ENCODE results near the gene AUH. TPM values are rescaled to one million over a fixed set of nuclear protein-coding genes. Genes with fewer than 3 reads are reported as not detected.

Gene AUH
- total RNA-seq, 1 donor from 2014 or later = 35.6 TPM

DNA sequence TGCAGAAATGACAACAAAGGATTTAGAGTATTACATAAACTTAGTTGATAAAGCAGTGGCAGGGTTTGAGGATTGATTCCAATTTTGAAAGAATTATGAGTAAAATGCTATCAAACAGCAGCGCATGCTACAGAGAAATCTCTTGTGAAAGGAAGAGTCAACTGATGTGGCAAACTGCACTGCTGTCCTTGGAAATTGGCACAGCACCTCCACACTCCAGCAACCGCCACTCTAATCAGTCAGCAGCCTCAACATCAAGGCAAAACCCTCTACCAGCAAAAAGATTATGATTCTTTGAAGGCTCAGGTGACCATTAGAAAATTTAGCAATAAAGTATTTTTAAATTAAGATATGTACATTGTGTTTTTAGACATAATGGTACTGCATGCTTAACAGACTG, 66.4 kb downstream of the AUH start:
- no peak for DNase-seq (ENCODE audit: low spot score)

DNA sequence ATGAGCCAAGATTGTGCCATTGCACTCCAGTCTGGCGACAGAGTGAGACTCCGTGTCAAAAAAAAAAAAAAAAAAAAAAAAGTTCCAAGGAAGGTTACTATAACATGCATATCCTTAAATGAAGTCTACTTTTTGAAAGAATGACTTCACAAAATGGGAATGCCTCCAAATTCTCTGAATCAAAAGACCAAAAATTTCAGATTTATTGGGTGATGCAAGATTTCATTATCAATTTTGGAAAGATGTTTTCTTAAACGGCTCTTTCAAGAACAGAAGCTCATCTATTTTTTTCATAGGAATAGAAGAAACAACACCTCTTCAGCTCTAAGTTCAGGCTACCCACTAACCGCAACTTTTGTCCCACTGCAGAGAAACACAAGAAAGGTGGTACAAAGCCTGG, 69.9 kb downstream of the AUH start:
- no peak for DNase-seq (ENCODE audit: low spot score)

- no peak for DNase-seq (ENCODE audit: low spot score)
Measured at GRCh38 chr9:91289244-91289643, 72.5 kb downstream of the AUH start.

DNA sequence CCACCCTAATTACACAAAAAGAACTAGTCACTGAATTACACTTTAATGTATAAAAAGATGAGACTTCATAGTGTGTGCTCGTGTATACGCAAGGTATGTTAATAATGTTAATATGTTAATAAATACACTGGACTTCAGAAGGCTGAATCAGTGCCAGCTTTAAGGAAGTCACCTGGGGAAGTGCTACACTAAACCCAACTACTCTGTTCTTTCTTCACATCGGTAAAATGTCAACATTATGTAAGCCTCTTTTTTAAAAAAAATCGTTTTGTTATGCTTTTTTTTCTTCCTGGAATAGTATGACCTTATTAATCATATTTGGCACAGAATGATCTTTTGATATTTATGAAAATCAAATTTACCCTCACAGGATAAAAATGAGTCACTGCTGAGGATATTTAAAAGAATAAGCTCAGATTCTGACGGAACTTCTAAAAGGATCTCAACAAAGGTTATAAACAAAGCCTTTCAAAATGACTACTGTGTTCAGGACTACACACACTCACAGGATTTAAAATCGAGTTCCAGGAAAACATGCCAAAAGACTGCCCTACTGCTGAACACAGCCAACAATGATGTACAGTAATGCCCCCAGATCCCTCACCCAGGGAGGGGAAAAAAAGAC, 75.9 kb downstream of the AUH start:
- no peak for DNase-seq (ENCODE audit: low spot score)

DNA sequence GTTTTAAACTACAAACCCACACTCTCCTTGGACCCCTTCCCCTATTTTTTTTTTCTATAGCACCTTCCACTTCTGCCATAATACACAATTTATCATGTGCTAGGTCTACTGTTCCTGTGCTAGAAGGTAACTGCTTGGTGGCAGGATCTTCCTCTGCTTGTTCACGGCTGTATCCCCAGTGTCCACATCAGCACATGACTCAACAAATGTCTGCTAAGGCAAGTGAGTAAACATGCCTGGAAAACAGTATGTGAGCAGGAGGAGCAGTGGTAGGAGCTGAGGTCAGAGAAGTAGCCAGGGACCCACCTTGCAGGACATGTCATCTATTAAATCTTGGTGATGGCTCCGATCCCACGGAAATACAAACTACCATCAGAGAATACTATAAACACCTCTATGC, 79.4 kb downstream of the AUH start:
- DNase-seq (ENCODE audit: low spot score) = no peak

GRCh38 chr9:91279296-91280204, 82.2 kb downstream of the AUH start:
- DNase-seq (ENCODE audit: low spot score) = no peak

- DNase-seq (ENCODE audit: low spot score) = no peak
Measured at GRCh38 chr9:91276513-91276912, 85.2 kb downstream of the AUH start.

DNA sequence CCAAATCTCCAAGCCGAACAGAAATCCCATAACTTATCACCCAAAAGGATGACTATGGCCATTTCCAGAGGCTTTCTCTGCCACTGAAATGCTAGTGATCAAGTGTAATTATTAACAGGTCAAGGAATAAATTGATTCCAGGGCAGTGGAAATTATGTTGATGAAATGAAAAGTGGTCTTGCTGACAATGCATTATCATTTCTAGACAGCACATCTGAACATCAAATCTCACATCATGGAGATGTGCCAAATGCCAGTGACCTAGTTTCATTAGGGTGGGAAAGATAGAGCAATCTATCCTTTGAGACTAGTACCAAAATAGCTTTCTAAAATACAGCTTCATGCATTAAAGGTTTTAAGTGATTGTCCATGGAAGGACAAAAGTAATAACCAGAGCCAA, 86.1 kb downstream of the AUH start:
- no peak for DNase-seq (ENCODE audit: low spot score)

DNA sequence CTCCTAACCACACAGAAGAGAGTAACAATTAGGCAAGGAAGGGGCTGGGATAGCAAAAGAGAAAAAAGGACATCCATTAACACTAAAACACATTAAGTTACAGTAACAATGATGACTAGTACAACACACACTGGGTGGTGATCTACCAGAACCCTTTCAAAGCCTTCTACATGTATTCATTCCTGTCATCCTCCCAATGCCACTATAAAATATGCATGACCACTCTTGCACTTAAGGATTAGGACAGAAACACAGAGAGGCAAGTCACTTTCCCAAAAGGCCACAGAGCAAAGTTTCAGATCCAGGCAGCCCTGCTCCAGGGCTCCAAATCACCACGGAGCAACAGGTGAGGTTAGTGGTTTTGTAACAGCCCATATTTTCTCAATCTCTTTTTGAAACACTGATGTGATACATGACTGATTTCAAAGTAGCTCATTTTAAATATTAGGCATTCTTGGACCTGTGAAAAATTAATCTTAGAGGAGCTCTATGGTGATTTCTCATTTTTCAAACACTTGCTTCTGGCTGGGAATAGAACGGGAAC, 86.7 kb downstream of the AUH start:
- DNase-seq (ENCODE audit: low spot score) = no peak

GRCh38 chr9:91273853-91274552, 87.7 kb downstream of the AUH start:
- no peak for DNase-seq (ENCODE audit: low spot score)

GRCh38 chr9:91271156-91271555, 90.6 kb downstream of the AUH start:
- DNase-seq (ENCODE audit: low spot score) = no peak

DNA sequence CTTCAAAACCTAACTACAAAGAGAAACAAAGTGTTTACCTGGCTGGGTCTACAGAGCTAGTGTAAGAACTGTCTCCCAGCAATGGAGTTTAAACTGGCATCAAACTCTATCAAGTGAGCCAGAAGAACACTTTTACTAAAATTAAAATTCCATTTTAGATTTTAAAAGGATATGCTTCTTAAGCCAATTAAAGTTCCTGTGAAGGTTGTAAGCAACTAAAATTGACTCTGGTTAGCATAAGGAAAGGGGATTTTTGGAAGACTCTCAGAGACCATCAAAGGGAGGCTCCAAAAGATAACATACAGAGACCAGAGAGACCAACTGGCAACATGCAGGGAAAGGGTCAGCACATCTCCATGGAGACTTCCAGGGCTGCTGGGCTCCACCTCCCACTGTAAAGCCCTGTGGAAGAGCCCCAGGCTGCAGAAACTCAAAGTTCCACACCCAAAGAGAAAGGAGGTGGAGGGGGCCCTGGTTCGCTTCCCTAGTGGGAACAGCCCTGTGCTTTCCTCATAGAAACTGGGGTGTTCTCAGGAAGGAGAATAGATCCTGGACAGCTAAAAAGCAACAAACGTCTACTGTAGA, 91.7 kb downstream of the AUH start:
- DNase-seq (ENCODE audit: low spot score) = peak; percentile 77

DNA sequence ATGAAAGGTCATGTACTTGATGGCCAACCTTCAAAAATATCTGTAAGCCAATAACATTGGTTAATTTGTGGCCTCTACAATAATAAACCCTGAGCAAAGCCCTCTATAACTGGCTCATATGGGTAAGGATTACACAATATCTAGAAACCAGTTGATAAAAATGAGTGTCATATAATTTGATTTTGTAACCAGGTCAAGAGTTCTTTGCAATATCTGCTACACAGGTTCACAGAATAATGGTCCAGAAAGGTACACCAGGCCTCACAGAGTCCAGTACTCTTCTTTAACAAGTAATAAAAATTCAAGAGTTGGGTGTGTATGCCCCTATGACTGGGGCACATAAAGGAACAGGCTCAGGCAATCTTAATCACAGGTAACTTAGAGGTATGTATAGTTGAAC, 95.3 kb downstream of the AUH start:
- no peak for DNase-seq (ENCODE audit: low spot score)

DNA sequence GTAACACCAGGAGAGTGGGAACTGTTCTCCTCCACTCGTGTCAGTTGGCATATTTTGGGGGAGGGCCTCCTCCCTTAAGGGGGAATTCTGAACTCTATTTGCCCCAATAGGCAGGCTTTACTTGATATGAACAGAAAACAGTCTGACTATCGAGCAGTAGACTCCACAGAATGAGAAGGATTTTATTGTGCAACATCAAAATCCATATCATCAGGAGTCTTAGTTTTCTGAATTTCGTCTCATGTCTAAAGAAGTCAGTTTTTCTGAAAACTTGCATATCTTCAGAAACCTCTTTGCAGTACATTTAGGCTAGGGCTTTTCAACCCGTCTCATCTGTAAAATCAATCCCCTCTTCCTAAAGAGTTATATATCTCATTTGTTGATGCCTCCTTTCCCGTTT, 96.2 kb downstream of the AUH start:
- peak; percentile 60 for DNase-seq (ENCODE audit: low spot score)

DNA sequence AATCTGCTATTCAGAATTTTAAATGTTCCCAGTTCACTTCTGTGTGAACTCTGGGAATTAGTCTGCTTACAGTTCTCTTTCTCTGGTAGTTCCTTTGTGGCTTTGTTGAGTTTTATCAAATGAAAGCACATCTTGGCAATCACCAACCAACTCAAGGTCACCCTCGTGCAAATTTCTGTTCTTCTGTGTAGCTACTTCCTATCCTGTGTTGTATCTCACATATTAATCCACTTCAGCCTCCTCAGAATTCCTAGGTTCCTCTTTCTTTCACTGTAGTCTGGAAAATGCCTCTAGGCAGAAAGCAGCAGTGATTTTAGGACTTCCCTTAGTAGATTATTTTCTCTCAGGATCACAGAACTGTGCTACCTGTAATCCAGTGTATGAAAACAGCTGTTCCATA, 100.3 kb downstream of the AUH start:
- DNase-seq (ENCODE audit: low spot score) = no peak

GRCh38 chr9:91259162-91259561, 102.6 kb downstream of the AUH start:
- DNase-seq (ENCODE audit: low spot score) = no peak

GRCh38 chr9:91258451-91258850, 103.3 kb downstream of the AUH start:
- DNase-seq (ENCODE audit: low spot score) = no peak

DNA sequence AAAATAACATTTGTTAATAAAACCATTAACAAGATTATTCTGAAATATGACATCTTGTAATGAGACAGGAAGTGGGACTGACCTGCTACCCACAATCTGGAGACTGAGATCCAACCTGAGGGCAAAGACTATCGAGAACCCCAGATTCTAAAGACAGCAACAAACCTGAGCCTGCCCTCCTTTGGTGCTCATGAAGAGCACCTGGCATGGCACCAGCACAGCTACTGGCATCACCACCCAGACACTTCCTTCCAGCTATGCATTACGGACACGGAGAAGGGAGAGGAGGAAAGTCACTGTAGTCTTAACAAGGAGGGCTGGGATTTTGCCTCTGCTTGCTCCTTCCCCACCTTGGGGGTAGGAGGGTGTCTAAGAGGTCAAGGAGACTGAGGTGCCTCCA, 105.5 kb downstream of the AUH start:
- DNase-seq (ENCODE audit: low spot score) = no peak

DNA sequence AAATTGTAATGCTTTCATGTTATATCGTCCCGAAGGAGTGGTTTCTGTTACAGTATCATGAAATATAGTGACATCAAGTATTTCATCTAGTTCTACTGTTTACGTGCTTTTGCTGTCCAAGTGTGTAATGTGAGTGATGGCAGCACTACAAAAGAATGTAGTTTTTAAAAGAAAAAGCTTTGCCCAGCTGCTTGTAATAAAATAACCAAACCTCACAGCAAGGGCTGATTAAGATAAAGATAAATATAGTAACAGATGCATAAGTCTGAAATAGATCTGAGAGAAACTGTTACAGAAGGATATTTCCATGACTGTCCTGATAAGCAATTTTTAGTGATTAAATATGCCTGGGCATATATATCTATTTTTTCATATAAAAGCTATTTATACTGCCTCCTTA, 106.4 kb downstream of the AUH start:
- peak; percentile 86 for DNase-seq (ENCODE audit: low spot score)

- no peak for DNase-seq (ENCODE audit: low spot score)
Measured at GRCh38 chr9:91253488-91253887, 108.2 kb downstream of the AUH start.

- DNase-seq (ENCODE audit: low spot score) = no peak
Measured at GRCh38 chr9:91248707-91249106, 113.0 kb downstream of the AUH start.

DNA sequence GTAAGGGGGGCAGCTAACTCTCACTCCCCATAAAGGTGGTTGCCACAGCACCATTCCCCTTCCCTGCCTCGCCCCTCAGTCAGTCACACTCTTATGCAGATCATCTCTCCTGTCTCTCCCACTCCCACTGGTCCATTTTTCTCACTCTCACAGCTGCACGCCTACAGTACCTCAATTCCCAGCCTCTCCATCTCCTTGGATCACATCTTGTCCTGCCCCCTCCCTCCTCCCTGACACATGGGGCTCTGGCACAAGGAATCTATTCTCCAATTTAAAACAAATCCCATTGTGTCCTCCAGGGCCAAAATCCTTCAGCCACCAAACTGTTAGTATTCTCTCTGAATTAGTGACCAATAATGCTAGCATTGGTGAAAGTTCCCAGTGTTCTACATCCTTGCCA, 114.4 kb downstream of the AUH start:
- no peak for DNase-seq (ENCODE audit: low spot score)

All from umbilical cord (tissue), 2 donors.